ENCODE measurements around the gene SP140L. TPM values are rescaled to one million over a fixed set of nuclear protein-coding genes. Genes with fewer than 3 reads are reported as not detected.

SP140L gene
- polyA plus RNA-seq, 3 donors, result 6.5 to 23.7 (median 8.5) TPM

- Mint-ChIP-seq H3K4me3 (peak overlapping the region in 1 of 2 donors; percentile 0), H3K4me1 (peaks cover 63% of the 10 kb centered on the region), H3K27ac (peak overlapping the region; percentile 12 to 88 (median 61)), H3K9me3 (peaks cover 5 to 11% (median 8%) of the 10 kb centered on the region in 7 donors), H3K36me3 (peaks cover 61 to 66% of the 10 kb centered on the region in 2 donors), H3K27me3 (ENCODE audit: low read depth in 3 of 3) (peaks cover 0 to 1% (median 0%) of the 10 kb centered on the region in 3 donors)
- no peak for DNase-seq
- TF ChIP-seq CTCF (IDR thresholded peaks at IDR 0.05), result no peak
- WGBS (ENCODE audit: insufficient coverage), result no CpG with 5 or more reads among the region's 3 CpGs
- no peak overlapping the region for H2AFZ ChIP-seq (ENCODE audit: insufficient read depth, low read depth, low read length, poor library complexity, severe bottlenecking)
- peaks cover 0 to 11% of the 10 kb centered on the region in 2 donors for H3K9me3 ChIP-seq (replicated peaks in 1 of 2; ENCODE audit: control insufficient read depth in 1 of 2, insufficient read depth in 1 of 2, low read length in 2 of 2)
- H3K4me1 ChIP-seq (ENCODE audit: control insufficient read depth in 1 of 2, insufficient read depth in 2 of 2, low read length in 2 of 2), result peaks cover 25 to 56% of the 10 kb centered on the region in 2 donors
- no peak overlapping the region for H3K4me3 ChIP-seq (replicated peaks in 1 of 3; ENCODE audit: low read depth in 2 of 3, low read length in 3 of 3)
- H3K27me3 ChIP-seq (ENCODE audit: control insufficient read depth in 2 of 2, insufficient read depth in 2 of 2, low read length in 2 of 2), result no peaks in the 10 kb centered on the region
- peaks cover 18 to 63% of the 10 kb centered on the region in 2 donors for H3K36me3 ChIP-seq (replicated peaks in 1 of 2; ENCODE audit: control insufficient read depth in 1 of 2, insufficient read depth in 2 of 2, low read length in 2 of 2)
- peaks cover 100% of the 10 kb centered on the region for H3K79me2 ChIP-seq (ENCODE audit: insufficient read depth, low read length)
- intact Hi-C loops (cut with micrococcal nuclease), result no loop called here
- no peak overlapping the region for H3K9ac ChIP-seq (ENCODE audit: insufficient read depth, low read length, poor library complexity, severe bottlenecking)
- H3K4me2 ChIP-seq (replicated peaks; ENCODE audit: extremely low read depth, low read length, poor library complexity, severe bottlenecking), result peak overlapping the region; percentile 12
- H4K20me1 ChIP-seq (ENCODE audit: insufficient read depth, low read length), result peaks cover 98% of the 10 kb centered on the region
- peak overlapping the region in 1 of 2 donors; percentile 69 for H3K27ac ChIP-seq (ENCODE audit: low read depth in 1 of 2, low read length in 2 of 2)
Measured at GRCh38 chr2:230423851-230424458, 97.0 kb downstream of the SP140L start.

GRCh38 chr2:230425377-230425776 lies 98.4 kb downstream of the SP140L start:
- Histone ChIP-seq H3K4me3 (replicated peaks in 1 of 3; ENCODE audit: low read depth in 2 of 3, low read length in 3 of 3) (no peak overlapping the region), H3K36me3 (replicated peaks in 1 of 2; ENCODE audit: control insufficient read depth in 1 of 2, insufficient read depth in 2 of 2, low read length in 2 of 2) (peaks cover 20 to 70% of the 10 kb centered on the region in 2 donors)
- peaks cover 68 to 78% of the 10 kb centered on the region in 2 donors for H3K36me3 Mint-ChIP-seq

More at GRCh38 chr2:230425377-230425776, 98.4 kb downstream of the SP140L start:
- Histone ChIP-seq H2AFZ (ENCODE audit: insufficient read depth, low read depth, low read length, poor library complexity, severe bottlenecking) (no peak overlapping the region), H4K20me1 (ENCODE audit: insufficient read depth, low read length) (peaks cover 98% of the 10 kb centered on the region), H3K9me3 (replicated peaks in 1 of 2; ENCODE audit: control insufficient read depth in 1 of 2, insufficient read depth in 1 of 2, low read length in 2 of 2) (peaks cover 0 to 11% of the 10 kb centered on the region in 2 donors), H3K4me2 (replicated peaks; ENCODE audit: extremely low read depth, low read length, poor library complexity, severe bottlenecking) (no peak overlapping the region), H3K4me1 (ENCODE audit: control insufficient read depth in 1 of 2, insufficient read depth in 2 of 2, low read length in 2 of 2) (peaks cover 17 to 46% of the 10 kb centered on the region in 2 donors), H3K27ac (ENCODE audit: low read depth in 1 of 2, low read length in 2 of 2) (peak overlapping the region in 1 of 2 donors; percentile 28), H3K79me2 (ENCODE audit: insufficient read depth, low read length) (peaks cover 100% of the 10 kb centered on the region), H3K9ac (ENCODE audit: insufficient read depth, low read length, poor library complexity, severe bottlenecking) (no peak overlapping the region), H3K27me3 (ENCODE audit: control insufficient read depth in 2 of 2, insufficient read depth in 2 of 2, low read length in 2 of 2) (no peaks in the 10 kb centered on the region)
- no peak for TF ChIP-seq CTCF (IDR thresholded peaks at IDR 0.05)
- Mint-ChIP-seq H3K27me3 (ENCODE audit: low read depth in 3 of 3) (peaks cover 0 to 1% (median 0%) of the 10 kb centered on the region in 3 donors), H3K4me1 (peaks cover 57% of the 10 kb centered on the region), H3K9me3 (peaks cover 6 to 17% (median 10%) of the 10 kb centered on the region in 7 donors), H3K4me3 (no peak overlapping the region), H3K27ac (peak overlapping the region in 3 of 7 donors; percentile 25 to 57 (median 47))
- no peak for DNase-seq
- intact Hi-C loops (cut with micrococcal nuclease), result no loop called here
- no CpG with 5 or more reads among the region's 1 CpG for WGBS (ENCODE audit: insufficient coverage)
